Measurements from ENCODE around the gene HLA-DOB. TPM values are rescaled to one million over a fixed set of nuclear protein-coding genes. Genes with fewer than 3 reads are reported as not detected.

HLA-DOB gene
- total and polyA plus RNA-seq, 2 of the 13 experiments (the other 11 are each of a cell fraction or from before 2014, with no cell fraction given) = not detected

- TF ChIP-seq SP140L (CRISPR knock-in tag; IDR thresholded peaks at IDR 0.05; ENCODE audit: borderline replicate concordance) = 0 out of 2 replicates have a peak, but pooled peaks have one; percentile 79
- TF ChIP-seq POLR2G (IDR thresholded peaks at IDR 0.05; ENCODE audit: low read depth, low read length) = peak; percentile 55
- TF ChIP-seq ZUFSP (CRISPR knock-in tag; IDR thresholded peaks at IDR 0.05; ENCODE audit: borderline replicate concordance) = no peak
- TF ChIP-seq HDAC2 (CRISPR knock-in tag; IDR thresholded peaks at IDR 0.05) = peak; percentile 71; the same call in 1 of the 2 replicates
- no peak for TF ChIP-seq ZNF775 (CRISPR knock-in tag; IDR thresholded peaks at IDR 0.05; ENCODE audit: borderline replicate concordance)
- TF ChIP-seq, protein P1, sequence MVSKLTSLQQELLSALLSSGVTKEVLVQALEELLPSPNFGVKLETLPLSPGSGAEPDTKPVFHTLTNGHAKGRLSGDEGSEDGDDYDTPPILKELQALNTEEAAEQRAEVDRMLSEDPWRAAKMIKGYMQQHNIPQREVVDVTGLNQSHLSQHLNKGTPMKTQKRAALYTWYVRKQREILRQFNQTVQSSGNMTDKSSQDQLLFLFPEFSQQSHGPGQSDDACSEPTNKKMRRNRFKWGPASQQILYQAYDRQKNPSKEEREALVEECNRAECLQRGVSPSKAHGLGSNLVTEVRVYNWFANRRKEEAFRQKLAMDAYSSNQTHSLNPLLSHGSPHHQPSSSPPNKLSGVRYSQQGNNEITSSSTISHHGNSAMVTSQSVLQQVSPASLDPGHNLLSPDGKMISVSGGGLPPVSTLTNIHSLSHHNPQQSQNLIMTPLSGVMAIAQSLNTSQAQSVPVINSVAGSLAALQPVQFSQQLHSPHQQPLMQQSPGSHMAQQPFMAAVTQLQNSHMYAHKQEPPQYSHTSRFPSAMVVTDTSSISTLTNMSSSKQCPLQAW (CRISPR knock-in tag; IDR thresholded peaks at IDR 0.05) = peak; percentile 89
- TF ChIP-seq, protein P2, sequence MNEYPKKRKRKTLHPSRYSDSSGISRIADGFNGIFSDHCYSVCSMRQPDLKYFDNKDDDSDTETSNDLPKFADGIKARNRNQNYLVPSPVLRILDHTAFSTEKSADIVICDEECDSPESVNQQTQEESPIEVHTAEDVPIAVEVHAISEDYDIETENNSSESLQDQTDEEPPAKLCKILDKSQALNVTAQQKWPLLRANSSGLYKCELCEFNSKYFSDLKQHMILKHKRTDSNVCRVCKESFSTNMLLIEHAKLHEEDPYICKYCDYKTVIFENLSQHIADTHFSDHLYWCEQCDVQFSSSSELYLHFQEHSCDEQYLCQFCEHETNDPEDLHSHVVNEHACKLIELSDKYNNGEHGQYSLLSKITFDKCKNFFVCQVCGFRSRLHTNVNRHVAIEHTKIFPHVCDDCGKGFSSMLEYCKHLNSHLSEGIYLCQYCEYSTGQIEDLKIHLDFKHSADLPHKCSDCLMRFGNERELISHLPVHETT (CRISPR knock-in tag; conservative IDR thresholded peaks at IDR 0.05) = 0 out of 2 replicates have a peak, but pooled peaks have one; percentile 60
- TF ChIP-seq ZBED4 (CRISPR knock-in tag; IDR thresholded peaks at IDR 0.05; ENCODE audit: borderline replicate concordance) = peak; percentile 70; the same call in 1 of the 2 replicates
- peak; percentile 75; the same call in 1 of the 2 replicates for TF ChIP-seq ISX (CRISPR knock-in tag; conservative IDR thresholded peaks at IDR 0.05)
- TF ChIP-seq GMEB1 (CRISPR knock-in tag; IDR thresholded peaks at IDR 0.05; ENCODE audit: borderline replicate concordance) = peak; percentile 73; the same call in 1 of the 2 replicates
- TF ChIP-seq ZSCAN5A (CRISPR knock-in tag; IDR thresholded peaks at IDR 0.05; ENCODE audit: borderline replicate concordance) = no peak; the same call in 1 of the 2 replicates
- no peak for TF ChIP-seq SIX4 (CRISPR knock-in tag; IDR thresholded peaks at IDR 0.05)
- peak; percentile 76 for TF ChIP-seq ETV5 (CRISPR knock-in tag; IDR thresholded peaks at IDR 0.05; ENCODE audit: borderline replicate concordance)
Measured at GRCh38 chr6:32838114-32838958, 21.5 kb upstream of the HLA-DOB start, which contains the start of gene TAP2 (continued).

All from HepG2 (cell line).